Measurements from ENCODE around the gene SLC25A30.

- TF ChIP-seq EZH2phosphoT487 (IDR thresholded peaks at IDR 0.05; ENCODE audit: insufficient read depth, low read depth) = no peak
- no peak for TF ChIP-seq EZH2 (IDR thresholded peaks at IDR 0.05; ENCODE audit: insufficient read depth, poor library complexity, severe bottlenecking)
Observed at GRCh38 chr13:45422731-45423292, 4.6 kb upstream of the SLC25A30 start.

Data from GM23248 (cell line).